Activated CD8-positive, alpha-beta memory T cell treated with anti-CD3 and anti-CD28 coated beads for 36 hours (primary cell): Measurements from ENCODE around the gene ZNF182. TPM values are rescaled to one million over a fixed set of nuclear protein-coding genes. Genes with fewer than 3 reads are reported as not detected.
"Not testable (repeated sequence)": the region's sequence is repeated elsewhere in the genome, so short reads cannot be mapped to it uniquely, and the experiment has no call there.

ENCODE experiments used
- CTCF ChIA-PET: fragments of 350-600 bp; sonication (Branson Sonifier 250); formaldehyde crosslinking; loops from one replicate; lab custom pipeline; 2021; ENCODE audit warnings: antibody characterized with exemption; lab: Charles Lee
- POLR2A ChIA-PET: fragments of 350-600 bp; sonication (Branson Sonifier 250); formaldehyde crosslinking; loops from one replicate; lab custom pipeline; 2021; ENCODE audit warnings: antibody characterized with exemption; lab: Charles Lee
- total RNA-seq, 2 experiments: library from RNA; stranded (reverse); gene quantifications; one replicate each; pipeline ENCODE4 v1.2.3, GENCODE V29; 2021

Gene ZNF182
- total RNA-seq, 2 experiments from 2014 or later: 6.7 to 6.9 TPM

- POLR2A ChIA-PET: no interaction called here
- CTCF ChIA-PET: no interaction called here
Observed at GRCh38 chrX:48003367-48003757, 427 bp downstream of the ZNF182 start.

DNA sequence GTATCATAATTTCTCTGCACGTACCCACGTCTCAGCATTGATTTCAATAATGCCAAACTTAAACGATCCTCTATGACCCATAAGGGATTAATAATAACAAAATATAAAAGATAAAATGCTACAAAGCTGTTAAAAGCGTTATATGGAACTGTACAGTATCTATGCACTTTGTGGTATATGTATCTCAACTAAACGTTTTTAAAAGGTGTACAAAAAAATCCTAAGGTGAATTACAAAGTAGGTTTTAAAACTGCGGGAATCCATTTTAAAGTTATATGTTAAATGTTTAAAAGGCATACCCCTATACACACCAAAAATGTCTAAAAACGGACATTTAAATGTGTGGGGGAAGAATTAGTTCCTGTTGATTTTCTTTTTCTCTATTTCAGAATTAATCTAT, 860 bp downstream of the ZNF182 start:
- POLR2A ChIA-PET: no interaction called here
- CTCF ChIA-PET: no interaction called here

DNA sequence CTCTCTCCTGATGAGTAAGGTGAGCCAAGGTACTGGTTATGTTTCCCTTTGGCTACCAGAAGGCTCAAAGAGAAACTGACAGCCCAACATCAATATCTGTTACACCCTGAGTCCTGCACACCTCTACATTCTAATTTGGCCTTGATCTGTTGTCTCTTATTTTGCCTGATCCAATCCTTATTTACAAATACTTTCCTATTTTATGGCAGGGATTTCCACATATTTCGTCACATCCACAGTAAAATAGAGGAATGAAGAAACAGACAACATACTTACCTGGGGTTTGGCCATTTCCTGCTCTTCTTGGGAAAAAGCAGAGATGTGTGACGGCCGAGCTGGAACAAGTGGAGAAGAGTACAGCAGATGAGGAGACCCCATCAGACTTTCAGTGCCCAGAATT, 1.5 kb downstream of the ZNF182 start:
- POLR2A ChIA-PET: no interaction called here

GRCh38 chrX:48001260-48001659, 2.5 kb downstream of the ZNF182 start:
- ChIA-PET CTCF (no interaction called here), POLR2A (no interaction called here)

More for the DNA sequence above, 1.5 kb downstream of the ZNF182 start:
- CTCF ChIA-PET: no interaction called here

GRCh38 chrX:47992669-47993068, 11.1 kb downstream of the ZNF182 start:
- CTCF ChIA-PET: no interaction called here

DNA sequence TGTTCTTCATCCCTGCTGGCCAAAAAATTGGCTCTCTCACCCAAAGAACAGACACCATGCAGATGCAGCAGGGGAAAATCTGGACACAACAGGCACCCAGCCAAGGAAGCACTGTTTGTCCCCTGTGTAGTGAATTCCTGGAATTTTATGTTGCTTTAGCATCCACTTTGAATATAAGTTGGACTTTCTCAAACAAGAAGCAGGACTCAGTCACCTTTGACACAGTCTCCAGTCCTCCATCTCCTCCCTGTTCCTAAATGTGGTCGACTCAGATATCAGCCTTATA, 11.8 kb downstream of the ZNF182 start:
- POLR2A ChIA-PET: no interaction called here
- CTCF ChIA-PET: no interaction called here

More at GRCh38 chrX:47992669-47993068, 11.1 kb downstream of the ZNF182 start:
- POLR2A ChIA-PET: no interaction called here

GRCh38 chrX:47991263-47992094, 12.3 kb downstream of the ZNF182 start:
- POLR2A ChIA-PET: interaction anchor here (0.6 kb wide), 1 partner anchor 394 kb away, joined by 5 read pairs; no protein-coding TSS in a partner anchor
- CTCF ChIA-PET: no interaction called here

GRCh38 chrX:47976254-47977151, 27.3 kb downstream of the ZNF182 start:
- CTCF ChIA-PET: no interaction called here
- POLR2A ChIA-PET: no interaction called here

DNA sequence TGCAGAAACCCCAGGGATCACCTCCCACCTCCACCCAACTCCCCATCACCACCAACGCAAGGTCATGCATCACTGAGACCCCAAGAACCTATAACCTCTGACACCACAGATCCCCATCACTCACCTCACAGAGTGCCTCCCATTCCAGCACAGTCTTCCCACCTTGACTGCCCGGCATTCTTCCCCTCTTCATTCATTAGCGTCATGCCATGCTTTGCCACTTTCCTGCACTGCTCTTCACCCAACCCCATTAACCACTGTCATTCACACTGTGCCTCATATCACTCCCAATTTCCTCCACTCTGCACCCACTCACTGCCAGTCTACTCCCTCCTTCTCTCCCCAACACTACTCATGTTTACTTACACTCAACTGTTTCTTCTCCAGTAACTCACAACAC, 30.6 kb downstream of the ZNF182 start:
- CTCF ChIA-PET: no interaction called here
- POLR2A ChIA-PET: no interaction called here

- CTCF ChIA-PET, POLR2A ChIA-PET: not testable (repeated sequence)
Observed at GRCh38 chrX:47965526-47965925, 38.3 kb downstream of the ZNF182 start.

GRCh38 chrX:47961830-47962229, 42.0 kb downstream of the ZNF182 start:
- POLR2A ChIA-PET, CTCF ChIA-PET: not testable (repeated sequence)

GRCh38 chrX:47960406-47960805, 43.4 kb downstream of the ZNF182 start:
- CTCF ChIA-PET: no interaction called here
- POLR2A ChIA-PET: no interaction called here

DNA sequence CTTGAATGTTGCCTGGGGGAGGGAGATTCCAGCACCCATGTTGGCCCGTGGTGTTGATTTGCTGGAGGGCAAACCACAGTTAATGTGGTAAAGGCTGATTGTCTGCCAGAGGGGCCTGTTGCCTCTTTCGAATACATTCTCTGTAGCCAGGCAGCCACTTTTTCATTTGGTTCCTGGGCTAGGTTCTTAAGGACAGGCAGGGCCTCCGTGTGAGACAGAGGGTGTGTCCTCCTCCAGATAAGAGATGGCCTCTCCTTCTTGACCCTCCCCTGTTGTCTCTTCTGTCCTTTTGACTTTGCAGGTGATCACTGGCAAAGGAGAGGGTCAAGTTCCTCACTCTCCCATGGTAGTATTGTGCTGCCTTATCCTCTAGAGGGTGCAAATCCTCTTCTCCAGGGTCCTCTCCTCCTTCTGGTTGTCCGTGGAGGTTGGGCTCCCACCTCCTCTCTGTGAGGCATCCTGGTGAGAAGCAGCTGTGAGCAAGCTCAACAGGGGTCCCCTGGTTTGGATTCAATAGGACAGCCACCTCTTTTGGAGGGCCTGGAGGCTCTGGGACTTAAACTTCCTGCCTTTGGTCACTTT, 44.9 kb downstream of the ZNF182 start:
- POLR2A ChIA-PET: no interaction called here

DNA sequence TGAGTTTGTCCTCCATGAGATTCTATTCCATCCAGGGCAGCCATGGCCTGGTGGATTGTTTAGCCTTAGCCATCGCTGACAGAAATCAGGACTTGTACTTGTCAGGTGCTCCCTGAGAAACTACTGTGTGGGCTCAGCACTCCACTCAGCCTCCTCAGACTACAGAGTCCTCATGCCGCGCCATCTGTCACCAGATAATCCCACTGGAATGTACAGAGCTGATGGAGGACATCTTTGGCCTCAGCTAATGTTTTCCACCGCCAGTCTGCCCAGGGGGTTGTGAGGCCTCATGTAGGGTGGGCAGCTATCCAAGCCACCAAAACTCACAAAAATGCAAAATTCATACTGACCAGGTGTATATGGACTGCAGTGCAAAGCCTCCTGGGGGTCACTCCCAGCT, 45.6 kb downstream of the ZNF182 start:
- CTCF ChIA-PET: interaction anchor here (1.9 kb wide), 1 partner anchor 69 kb away, joined by 8 read pairs; no protein-coding TSS in a partner anchor
- POLR2A ChIA-PET: not testable (repeated sequence)

More for the DNA sequence above, 44.9 kb downstream of the ZNF182 start:
- CTCF ChIA-PET: interaction anchor here (1.9 kb wide), 1 partner anchor 69 kb away, joined by 8 read pairs; no protein-coding TSS in a partner anchor

- CTCF ChIA-PET: no interaction called here
- POLR2A ChIA-PET: no interaction called here
Observed at GRCh38 chrX:47956016-47956415, 47.8 kb downstream of the ZNF182 start.

GRCh38 chrX:47955295-47955694, 48.5 kb downstream of the ZNF182 start:
- CTCF ChIA-PET, POLR2A ChIA-PET: not testable (repeated sequence)

DNA sequence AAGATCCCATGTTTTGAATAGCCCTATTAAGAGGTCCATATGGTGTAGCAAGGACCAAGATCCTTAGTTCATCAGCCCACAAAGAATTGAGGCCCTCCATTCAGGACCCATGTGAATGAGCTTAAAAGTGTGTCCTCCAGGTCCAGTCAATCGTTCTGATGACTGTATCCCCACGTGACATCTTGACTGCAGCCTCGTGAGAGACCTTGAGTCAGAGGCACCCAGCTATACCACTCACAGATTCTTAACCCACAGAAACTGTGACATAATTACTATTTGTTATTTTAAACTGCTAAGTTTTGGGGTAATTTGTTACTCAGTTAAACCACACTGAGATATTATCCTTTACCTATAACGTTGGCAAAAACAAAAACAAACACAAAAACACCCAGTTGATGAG, 62.4 kb downstream of the ZNF182 start:
- POLR2A ChIA-PET: no interaction called here
- CTCF ChIA-PET: no interaction called here

DNA sequence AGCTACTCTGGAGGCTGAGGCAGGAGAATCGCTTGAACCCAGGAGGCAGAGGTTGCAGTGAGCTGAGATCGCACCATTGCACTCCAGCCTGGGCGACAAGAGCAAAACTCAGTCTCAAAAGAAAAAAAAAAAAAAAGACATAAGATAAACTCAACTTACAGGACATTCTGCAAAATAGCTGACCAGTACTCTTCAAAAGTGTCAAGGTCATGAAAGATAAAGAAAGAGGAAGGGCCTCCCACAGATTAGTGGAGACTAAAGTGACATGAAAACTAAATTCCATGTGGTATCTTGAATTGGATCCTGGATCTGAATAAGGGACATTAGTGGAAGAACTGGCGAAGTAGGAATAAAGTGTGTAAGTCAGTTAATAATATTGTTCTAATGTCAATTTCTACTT, 63.3 kb downstream of the ZNF182 start:
- CTCF ChIA-PET: no interaction called here

DNA sequence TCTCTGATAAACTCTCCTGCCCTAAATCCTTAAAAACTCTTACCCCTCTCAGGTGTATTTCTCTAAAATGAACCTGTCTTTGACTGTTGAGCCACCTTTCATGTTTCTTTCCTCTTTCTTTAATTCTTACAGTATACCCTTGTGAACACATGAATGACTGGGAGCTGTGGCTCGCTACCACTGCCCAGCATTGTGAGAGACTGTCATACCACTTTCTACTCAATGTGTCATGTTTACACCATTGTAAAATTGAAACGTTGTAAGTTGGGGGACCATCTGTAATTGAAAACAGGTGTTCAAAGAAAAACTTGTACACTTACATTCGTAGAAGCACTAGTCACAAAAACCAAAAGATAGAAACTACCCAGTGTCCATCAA, 66.9 kb downstream of the ZNF182 start:
- ChIA-PET CTCF (no interaction called here), POLR2A (no interaction called here)

More for the DNA sequence above, 63.3 kb downstream of the ZNF182 start:
- POLR2A ChIA-PET: no interaction called here
